ENCODE results near the gene CPT1B. TPM values are rescaled to one million over a fixed set of nuclear protein-coding genes. Genes with fewer than 3 reads are reported as not detected.

CPT1B gene
- total and polyA plus RNA-seq, 2 of the 4 experiments (the other 2 are of a cell fraction), result 0.36 to 1.8 TPM

- H2AK9ac ChIP-seq (replicated peaks; ENCODE audit: low read depth, low read length, poor library complexity), result no peak overlapping the region
- no peaks in the 10 kb centered on the region for H3K79me1 ChIP-seq (ENCODE audit: low read depth in 1 of 2, low read length in 2 of 2)
- no peaks in the 10 kb centered on the region for H3K9me1 ChIP-seq (ENCODE audit: insufficient read depth, low read length)
- no peak overlapping the region for H2BK120ac ChIP-seq (ENCODE audit: low read depth, low read length)
- no peak overlapping the region for H4K5ac ChIP-seq (ENCODE audit: low read depth, low read length)
- H3K18ac ChIP-seq (ENCODE audit: low read depth, low read length), result no peak overlapping the region
- in situ Hi-C loops (cut with MboI; ENCODE audit: low sequenced_read_pairs), result no loop called here
- H4K8ac ChIP-seq (ENCODE audit: low read depth in 2 of 2, low read length in 2 of 2), result no peak overlapping the region
- ChIA-PET POLR2A (ENCODE audit: unreplicated experiment) (no interaction called here), CTCF (interaction anchor here (1.3 kb wide), 1 partner anchor 13 kb away, joined by 4 read pairs; the partner anchor contains the start of gene SYCE3)
- H3K27me3 ChIP-seq (ENCODE audit: control insufficient read depth, insufficient read depth, low read length), result peaks cover 70% of the 10 kb centered on the region
- H3K4me3 ChIP-seq (ENCODE audit: insufficient read depth, low read depth, low read length), result no peak overlapping the region
- no peak overlapping the region for H2AK5ac ChIP-seq (ENCODE audit: low read depth, low read length)
- no peaks in the 10 kb centered on the region for H4K20me1 ChIP-seq (ENCODE audit: insufficient read depth, low read length)
- no peak for ATAC-seq (ENCODE audit: low read depth)
- dilution Hi-C loops (cut with HindIII; ENCODE audit: low sequenced_read_pairs, unreplicated experiment), result no loop called here
- H2BK15ac ChIP-seq (ENCODE audit: low read depth, low read length), result no peak overlapping the region
- H2BK20ac ChIP-seq (ENCODE audit: low read depth, low read length), result no peak overlapping the region
- H3K9me3 ChIP-seq (ENCODE audit: control insufficient read depth, insufficient read depth, low read length), result no peaks in the 10 kb centered on the region
- H2AFZ ChIP-seq (replicated peaks; ENCODE audit: low read length, poor library complexity), result no peak overlapping the region
- intact Hi-C loops (cut with micrococcal nuclease), result no loop called here
- no peak overlapping the region for H3K4me2 ChIP-seq (ENCODE audit: low read depth, low read length)
- H3K23ac ChIP-seq (ENCODE audit: low read depth, low read length), result no peak overlapping the region
- no peak overlapping the region for H3K14ac ChIP-seq (replicated peaks; ENCODE audit: low read depth, low read length)
- H3K56ac ChIP-seq (ENCODE audit: extremely low read depth, insufficient read depth, low read length), result no peak overlapping the region
- no peak for DNase-seq
- H3K27ac ChIP-seq (ENCODE audit: insufficient read depth, low read length), result no peak overlapping the region
- no peaks in the 10 kb centered on the region; the same call in 1 of the 2 replicates for H3K4me1 ChIP-seq (ENCODE audit: control insufficient read depth, insufficient read depth, low read length)
- TF ChIP-seq BHLHE40 (IDR thresholded peaks at IDR 0.05; ENCODE audit: low read depth, low read length), result no peak
- no peak for TF ChIP-seq MAZ (IDR thresholded peaks at IDR 0.05; ENCODE audit: borderline replicate concordance, low read depth, low read length)
- TF ChIP-seq CEBPB (IDR thresholded peaks at IDR 0.05; ENCODE audit: low read depth, low read length), result no peak
- TF ChIP-seq MAFK (IDR thresholded peaks at IDR 0.05; ENCODE audit: low read depth, low read length), result no peak
- TF ChIP-seq SMC3 (IDR thresholded peaks at IDR 0.05; ENCODE audit: low read depth, low read length), result no peak
- TF ChIP-seq USF2 (IDR thresholded peaks at IDR 0.05; ENCODE audit: low read depth, low read length), result no peak
- TF ChIP-seq MXI1 (IDR thresholded peaks at IDR 0.05; ENCODE audit: borderline replicate concordance, low read depth, low read length), result no peak
- TF ChIP-seq FOS (IDR thresholded peaks at IDR 0.05; ENCODE audit: low read depth, low read length), result no peak
- no peak for TF ChIP-seq RCOR1 (IDR thresholded peaks at IDR 0.05; ENCODE audit: insufficient replicate concordance, low read length)
- TF ChIP-seq, protein P1, sequence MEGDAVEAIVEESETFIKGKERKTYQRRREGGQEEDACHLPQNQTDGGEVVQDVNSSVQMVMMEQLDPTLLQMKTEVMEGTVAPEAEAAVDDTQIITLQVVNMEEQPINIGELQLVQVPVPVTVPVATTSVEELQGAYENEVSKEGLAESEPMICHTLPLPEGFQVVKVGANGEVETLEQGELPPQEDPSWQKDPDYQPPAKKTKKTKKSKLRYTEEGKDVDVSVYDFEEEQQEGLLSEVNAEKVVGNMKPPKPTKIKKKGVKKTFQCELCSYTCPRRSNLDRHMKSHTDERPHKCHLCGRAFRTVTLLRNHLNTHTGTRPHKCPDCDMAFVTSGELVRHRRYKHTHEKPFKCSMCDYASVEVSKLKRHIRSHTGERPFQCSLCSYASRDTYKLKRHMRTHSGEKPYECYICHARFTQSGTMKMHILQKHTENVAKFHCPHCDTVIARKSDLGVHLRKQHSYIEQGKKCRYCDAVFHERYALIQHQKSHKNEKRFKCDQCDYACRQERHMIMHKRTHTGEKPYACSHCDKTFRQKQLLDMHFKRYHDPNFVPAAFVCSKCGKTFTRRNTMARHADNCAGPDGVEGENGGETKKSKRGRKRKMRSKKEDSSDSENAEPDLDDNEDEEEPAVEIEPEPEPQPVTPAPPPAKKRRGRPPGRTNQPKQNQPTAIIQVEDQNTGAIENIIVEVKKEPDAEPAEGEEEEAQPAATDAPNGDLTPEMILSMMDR (conservative IDR thresholded peaks at IDR 0.05; ENCODE audit: low read depth, low read length), result no peak
- no peak for TF ChIP-seq RFX5 (IDR thresholded peaks at IDR 0.05; ENCODE audit: low read depth, low read length)
- TF ChIP-seq NFE2L2 (IDR thresholded peaks at IDR 0.05; ENCODE audit: low read depth, low read length), result no peak
- TF ChIP-seq POLR2A (IDR thresholded peaks at IDR 0.05; ENCODE audit: low read depth, low read length), result no peak
- no peak for TF ChIP-seq RAD21 (IDR thresholded peaks at IDR 0.05; ENCODE audit: low read length)
- TF ChIP-seq ELK1 (IDR thresholded peaks at IDR 0.05; ENCODE audit: borderline replicate concordance, low read depth, low read length), result no peak
- TF ChIP-seq CHD1 (IDR thresholded peaks at IDR 0.05; ENCODE audit: low read depth, low read length), result no peak
- H2BK5ac ChIP-seq (ENCODE audit: low read depth, low read length, poor library complexity, severe bottlenecking), result no peak overlapping the region
- H4K91ac ChIP-seq (ENCODE audit: insufficient read depth, low read depth, low read length), result no peak overlapping the region
- BruUV-seq (replicated peaks), result no TSS peak
- H3K4ac ChIP-seq (ENCODE audit: low read depth, low read length), result no peak overlapping the region
- no peak overlapping the region for H3K9ac ChIP-seq (ENCODE audit: low read depth, low read length)
- WGBS, 2 experiments (ENCODE audit: extremely low coverage in 2 of 2, insufficient read length in 1 of 2), result 56% methylated on average over 5 of the region's 8 CpGs; no CpG with 5 or more reads in 1 of the 2 experiments
- no peaks in the 10 kb centered on the region for H3K36me3 ChIP-seq (ENCODE audit: control insufficient read depth, insufficient read depth, low read length)
Measured at GRCh38 chr22:50550395-50550794, 27.8 kb downstream of the CPT1B start.

Data from IMR-90 (cell line).